Melanocyte of skin (primary cell): ENCODE measurements around the gene IRGM. TPM values are rescaled to one million over a fixed set of nuclear protein-coding genes. Genes with fewer than 3 reads are reported as not detected.

Experiments
- total RNA-seq, 2 donors: library from RNA; depleted of rRNA; stranded (reverse); fragments of >200 nt; gene quantifications; 2 replicates each; pipeline ENCODE4 v1.2.3, GENCODE V29; 2012

Gene IRGM
- total RNA-seq: not detected

GRCh38 chr5:150846308-150846653, at the start of gene IRGM:
Gene IRGM, plus strand, starts transcription at chr5:150846521. Its CDS starts 1,603 bp downstream, at chr5:150848124.

Other genes with a start within 250 kb of the IRGM start
- gene SYNPO, start 205.9 kb upstream of the IRGM start, total RNA-seq: 1 to 10 TPM; 4.0 to 4.8 TPM
- 1 to 10 TPM in 1 of 2 donors, under 1 TPM in 1; 0.34 to 1.3 TPM for gene MYOZ3, start 185.3 kb upstream of the IRGM start, total RNA-seq
- 10 to 100 TPM; 24.1 to 28.6 TPM for gene RBM22, start 145.5 kb upstream of the IRGM start, total RNA-seq
- gene DCTN4, start 87.5 kb upstream of the IRGM start, total RNA-seq: 10 to 100 TPM; 49.6 to 57.8 TPM
- 10 to 100 TPM in 1 of 2 donors, 1 to 10 TPM in 1; 8.9 to 27.3 TPM for gene SMIM3, start 67.8 kb upstream of the IRGM start, total RNA-seq
- gene ZNF300, start 58.5 kb downstream of the IRGM start, total RNA-seq: 1 to 10 TPM; 2.4 to 5.0 TPM
- 1 to 10 TPM in 1 of 2 donors, not detected in 1; 2.4 TPM for gene GPX3, start 174.1 kb downstream of the IRGM start, total RNA-seq
- gene TNIP1, start 234.5 kb downstream of the IRGM start, total RNA-seq: 10 to 100 TPM; 40.3 to 88.1 TPM